NCI-H2107 treated with DMSO at 0.1 percent for 48 hours (cell line): ENCODE results near the gene AFF3.

Experiments
- DNase-seq: peaks from one replicate; lab custom pipeline; 2025; ENCODE audit not compliant: unreplicated experiment; lab: John Stamatoyannopoulos, UW

AFF3 gene

GRCh38 chr2:99651930-99652670 is 490.3 kb downstream of the AFF3 start:
- DNase-seq: no peak

- DNase-seq: no peak
Observed at GRCh38 chr2:99648906-99649789, 493.2 kb downstream of the AFF3 start.

- DNase-seq: no peak
Observed at GRCh38 chr2:99648178-99648844, 494.1 kb downstream of the AFF3 start.

- no peak for DNase-seq
Observed at GRCh38 chr2:99645960-99646359, 496.4 kb downstream of the AFF3 start.

DNA sequence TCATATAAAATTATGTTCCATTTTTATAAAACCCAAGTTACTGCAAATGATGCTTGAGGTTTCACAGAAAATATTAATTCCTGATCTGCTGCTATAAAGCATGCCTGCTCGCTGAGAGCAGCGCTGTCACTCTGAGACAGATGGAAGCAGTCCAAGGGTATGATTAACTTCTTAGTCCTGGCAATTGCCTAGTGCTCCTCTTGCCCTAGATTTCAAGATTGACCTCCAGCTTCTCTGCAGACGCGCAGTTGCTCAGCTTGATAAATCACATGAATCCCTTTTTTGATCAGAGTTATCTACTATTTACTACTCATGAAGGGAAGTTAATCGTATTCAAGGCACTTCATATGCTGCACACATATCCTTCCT is 498.0 kb downstream of the AFF3 start:
- DNase-seq: no peak

GRCh38 chr2:99643787-99644418 is 498.5 kb downstream of the AFF3 start:
- no peak for DNase-seq

GRCh38 chr2:99641999-99642398 is 500.4 kb downstream of the AFF3 start:
- no peak for DNase-seq

DNA sequence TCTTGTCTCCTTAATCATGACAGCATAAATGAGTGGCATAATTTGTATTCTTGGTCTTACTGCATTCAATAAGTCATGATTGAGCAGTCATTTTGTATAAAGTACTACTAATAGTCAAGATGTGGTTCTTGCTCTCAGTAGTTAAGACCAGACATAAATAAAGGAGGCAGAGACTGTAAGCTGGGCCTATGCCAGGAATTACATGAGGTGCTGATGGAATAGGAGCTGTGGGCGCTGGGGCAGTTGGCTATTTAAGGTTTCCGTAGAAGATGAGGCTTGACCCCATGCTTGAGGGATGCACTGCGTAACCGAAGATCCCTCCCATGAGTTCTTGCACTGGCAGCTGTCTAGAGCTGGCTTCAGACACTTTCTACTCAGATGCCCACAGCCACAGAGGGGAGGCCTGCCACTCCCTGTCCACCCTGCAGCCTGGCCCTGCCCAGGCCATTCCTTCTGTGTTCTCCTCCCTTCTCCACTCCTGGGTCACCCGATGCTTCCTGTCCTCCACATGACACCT is 501.7 kb downstream of the AFF3 start:
- no peak for DNase-seq

DNA sequence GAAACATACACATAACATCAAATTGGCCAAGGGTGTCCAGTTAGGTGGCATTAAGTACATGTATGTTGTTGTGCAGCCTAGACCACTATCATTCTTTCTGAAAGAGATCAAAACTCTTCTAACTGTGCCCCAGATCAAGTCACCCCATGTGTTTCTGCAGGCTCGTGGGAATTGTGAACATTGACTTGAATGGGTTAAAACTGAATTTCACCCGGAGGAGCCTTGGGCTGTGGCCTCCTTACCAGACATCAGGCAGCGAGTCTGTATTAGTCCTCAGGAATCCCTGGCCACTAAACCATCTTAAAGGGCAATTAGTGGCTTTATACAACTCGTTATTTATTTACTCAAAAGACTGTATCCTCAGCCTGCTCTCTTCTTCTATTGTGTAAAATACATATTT is 503.6 kb downstream of the AFF3 start:
- DNase-seq: no peak

DNA sequence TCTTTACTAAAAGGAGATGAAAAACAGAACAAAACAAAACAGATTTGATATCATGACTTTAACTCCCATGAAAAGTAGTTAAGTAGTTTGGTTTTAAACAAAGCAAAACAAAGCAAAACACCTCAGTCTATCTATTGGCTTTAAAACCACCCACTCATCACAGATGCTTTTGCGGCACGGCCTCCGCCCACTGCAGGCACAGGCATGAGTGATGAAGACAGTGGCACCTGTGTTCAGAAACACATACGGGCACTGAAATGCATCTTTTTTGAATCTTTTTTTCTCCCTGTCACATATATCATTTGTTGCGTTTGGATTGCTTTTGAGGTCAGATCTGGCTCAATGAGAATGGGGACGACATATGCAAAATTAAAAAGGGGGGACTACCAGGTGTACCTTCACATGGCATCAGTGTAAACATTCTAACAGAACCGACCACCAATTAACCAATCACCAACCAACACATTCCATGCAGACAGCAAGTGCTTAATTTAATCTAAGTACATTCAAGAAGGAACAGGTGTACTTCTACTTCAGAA is 505.2 kb downstream of the AFF3 start:
- DNase-seq: no peak

DNA sequence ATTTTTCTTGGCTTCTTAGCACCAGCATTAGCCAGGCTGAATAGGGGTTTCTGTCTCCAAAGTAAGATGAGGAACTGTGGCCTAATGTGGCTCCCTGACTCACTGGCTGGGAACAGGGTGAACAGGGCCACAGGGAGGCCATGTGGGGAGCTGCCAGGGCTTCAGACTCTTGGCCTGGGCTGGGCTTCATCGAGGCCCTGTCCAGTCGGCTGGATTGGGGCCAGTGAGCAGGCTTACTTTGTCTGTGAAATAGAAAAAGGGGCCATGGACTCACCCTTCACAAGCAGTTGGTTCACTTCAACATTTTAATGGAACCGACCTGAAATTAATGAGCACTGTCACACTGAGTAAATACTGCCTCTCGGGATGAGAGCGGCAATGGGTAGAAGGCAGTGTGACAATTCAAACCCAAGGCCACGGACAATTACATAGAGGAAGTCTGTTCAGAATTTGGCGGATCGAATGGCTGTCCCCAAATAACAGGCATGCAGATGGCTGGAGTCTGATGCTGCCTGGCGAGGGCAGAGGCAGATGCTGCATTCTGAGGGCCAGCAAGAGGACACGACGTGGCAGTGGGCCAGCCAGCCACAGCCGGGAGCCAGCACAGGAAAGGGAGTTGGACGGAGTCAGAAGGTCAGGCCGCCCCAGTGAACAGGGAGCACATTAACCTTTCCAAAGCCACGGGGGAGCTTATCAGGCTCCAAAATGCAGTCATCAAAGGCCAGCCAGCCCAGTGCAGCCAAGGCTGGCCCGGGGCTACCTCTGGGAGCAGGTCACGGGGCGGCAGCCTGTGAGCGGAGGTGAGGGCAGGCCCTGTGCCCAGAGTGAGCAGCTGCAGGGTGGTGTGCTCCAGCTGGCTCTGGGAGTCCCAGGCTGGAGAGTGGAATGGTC is 506.0 kb downstream of the AFF3 start:
- DNase-seq: no peak

GRCh38 chr2:99635710-99636109 is 506.7 kb downstream of the AFF3 start:
- no peak for DNase-seq

DNA sequence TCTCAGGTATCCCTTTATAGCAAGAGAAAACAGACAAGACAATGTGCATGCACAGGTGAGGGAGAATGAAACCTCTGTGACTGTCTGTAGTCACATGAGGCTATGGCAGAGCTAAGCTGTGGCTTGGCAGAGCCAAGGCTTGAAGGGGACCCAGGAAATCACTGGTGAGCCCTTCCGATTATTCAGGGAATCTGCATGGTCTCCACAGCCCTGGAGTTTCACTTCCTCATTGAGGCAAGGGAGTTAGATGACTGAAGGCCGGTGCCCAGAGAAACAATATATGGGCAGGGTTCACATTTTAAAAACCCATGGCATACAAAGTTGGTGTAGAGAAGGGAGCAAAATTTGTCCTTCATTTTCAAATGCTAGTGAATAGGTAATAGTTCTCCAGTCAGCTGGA is 508.2 kb downstream of the AFF3 start:
- no peak for DNase-seq

DNA sequence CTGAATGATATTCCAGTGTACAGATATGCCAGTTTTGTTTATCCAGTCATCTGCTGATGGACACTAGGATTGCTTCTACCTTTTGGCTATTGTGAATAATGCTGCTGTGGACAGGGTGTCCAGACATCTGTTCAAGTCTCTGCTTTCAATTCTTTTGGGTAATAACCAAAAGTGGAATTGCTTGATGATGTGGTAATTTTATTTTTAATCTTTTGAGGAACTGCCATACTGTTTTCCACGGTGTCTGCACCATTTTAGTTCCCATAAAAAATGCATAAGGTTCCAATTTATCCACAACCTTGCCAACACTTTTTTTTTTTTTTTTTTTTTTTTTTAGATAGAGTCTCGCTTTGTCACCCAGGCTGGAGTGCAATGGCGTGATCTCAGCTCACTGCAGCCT is 510.7 kb downstream of the AFF3 start:
- no peak for DNase-seq

GRCh38 chr2:99629320-99629719 is 513.1 kb downstream of the AFF3 start:
- no peak for DNase-seq

- no peak for DNase-seq
Observed at GRCh38 chr2:99626158-99626557, 516.2 kb downstream of the AFF3 start.

GRCh38 chr2:99624677-99625076 is 517.7 kb downstream of the AFF3 start:
- no peak for DNase-seq

DNA sequence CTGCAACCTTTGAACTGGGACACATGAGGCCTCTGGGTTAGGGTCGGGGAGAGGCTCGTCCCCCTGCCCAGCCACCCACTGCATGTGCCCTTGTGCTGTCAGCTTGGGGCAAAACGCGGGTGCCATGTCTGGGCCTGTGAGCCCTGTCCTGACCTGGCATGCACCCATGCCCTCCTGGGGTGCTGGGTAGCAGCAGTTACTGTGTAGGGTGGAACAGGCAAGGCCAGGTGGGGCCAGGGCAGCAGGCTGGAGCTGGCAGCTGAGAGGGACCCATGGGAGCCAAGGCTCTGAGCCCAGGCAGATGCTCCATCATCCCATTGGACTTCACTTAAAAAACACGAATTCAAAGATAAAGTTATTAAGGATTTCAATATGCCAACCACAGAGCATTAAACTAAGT is 518.8 kb downstream of the AFF3 start:
- DNase-seq: no peak

GRCh38 chr2:99623035-99623434 is 519.4 kb downstream of the AFF3 start:
- DNase-seq: no peak

DNA sequence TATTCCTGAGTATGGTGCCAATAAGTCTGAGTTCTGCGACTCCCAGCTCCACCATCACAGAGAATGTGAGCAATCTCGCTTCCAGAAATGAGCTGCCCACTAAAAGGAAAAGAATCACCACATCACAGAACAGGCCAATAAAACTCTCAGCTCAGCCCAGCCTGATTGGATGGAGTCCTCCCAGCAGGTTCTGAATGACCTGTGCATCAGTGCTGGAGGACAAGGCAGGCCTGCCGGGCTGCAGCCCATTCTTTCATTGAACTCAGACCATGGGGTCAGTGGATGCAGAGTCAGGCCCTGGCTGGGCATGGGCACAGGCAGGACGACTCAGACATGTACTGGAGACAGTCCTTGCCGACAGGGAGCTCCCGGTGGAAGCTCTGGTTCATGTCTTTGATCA is 519.9 kb downstream of the AFF3 start:
- no peak for DNase-seq
